Measurements from ENCODE around the gene RIT2.

DNA sequence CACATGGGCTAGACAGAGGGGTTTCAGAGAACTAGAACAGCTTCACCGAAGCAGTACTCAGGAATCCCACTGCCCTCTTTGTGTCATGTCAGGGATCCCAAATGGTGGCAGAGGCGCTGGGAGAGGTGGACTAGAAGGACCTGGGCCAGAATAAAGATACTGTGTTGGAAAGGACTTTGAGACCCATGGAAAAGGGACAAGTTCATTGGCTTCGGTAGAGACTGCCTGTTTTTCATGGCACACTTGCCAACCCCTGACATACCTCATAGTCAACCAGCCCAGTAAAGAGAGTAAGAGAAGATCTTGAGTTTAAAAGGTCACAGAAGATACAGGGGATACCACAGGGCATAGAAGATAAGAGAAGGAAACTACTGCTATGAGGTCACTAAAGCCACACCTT lies 381.0 kb downstream of the RIT2 start:
- TF ChIP-seq, protein P1, sequence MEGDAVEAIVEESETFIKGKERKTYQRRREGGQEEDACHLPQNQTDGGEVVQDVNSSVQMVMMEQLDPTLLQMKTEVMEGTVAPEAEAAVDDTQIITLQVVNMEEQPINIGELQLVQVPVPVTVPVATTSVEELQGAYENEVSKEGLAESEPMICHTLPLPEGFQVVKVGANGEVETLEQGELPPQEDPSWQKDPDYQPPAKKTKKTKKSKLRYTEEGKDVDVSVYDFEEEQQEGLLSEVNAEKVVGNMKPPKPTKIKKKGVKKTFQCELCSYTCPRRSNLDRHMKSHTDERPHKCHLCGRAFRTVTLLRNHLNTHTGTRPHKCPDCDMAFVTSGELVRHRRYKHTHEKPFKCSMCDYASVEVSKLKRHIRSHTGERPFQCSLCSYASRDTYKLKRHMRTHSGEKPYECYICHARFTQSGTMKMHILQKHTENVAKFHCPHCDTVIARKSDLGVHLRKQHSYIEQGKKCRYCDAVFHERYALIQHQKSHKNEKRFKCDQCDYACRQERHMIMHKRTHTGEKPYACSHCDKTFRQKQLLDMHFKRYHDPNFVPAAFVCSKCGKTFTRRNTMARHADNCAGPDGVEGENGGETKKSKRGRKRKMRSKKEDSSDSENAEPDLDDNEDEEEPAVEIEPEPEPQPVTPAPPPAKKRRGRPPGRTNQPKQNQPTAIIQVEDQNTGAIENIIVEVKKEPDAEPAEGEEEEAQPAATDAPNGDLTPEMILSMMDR (IDR thresholded peaks at IDR 0.05 in 4 of 5, conservative IDR thresholded peaks at IDR 0.05 in 1 of 5): no peak
- no peak for TF ChIP-seq POLR2A (IDR thresholded peaks at IDR 0.05)
